Astrocyte (in vitro differentiated cells and primary cell): ENCODE measurements around the gene RUNX1. TPM values are rescaled to one million over a fixed set of nuclear protein-coding genes. Genes with fewer than 3 reads are reported as not detected.
A peak's percentile ranks its signal among the peaks of the same experiment; 100 is the strongest.

ENCODE experiments used
- DNase-seq: peaks from one replicate; pipeline ENCODE4 v3.0.0-alpha.2; 2010; ENCODE audit warnings: low read depth
- FAIRE-seq: peaks from 2 replicates; lab custom pipeline; 2011; peaks lifted over from hg19 to GRCh38; lab: Jason Lieb, UNC
- H2AFZ ChIP-seq: 2 replicates; pipeline ENCODE4 v1.6.0; 2012; ENCODE audit warnings: low read depth, low read length, inconsistent platforms
- H3K27ac ChIP-seq: 2 replicates; pipeline ENCODE4 v1.5.1; 2011; ENCODE audit warnings: low read depth, low read length, inconsistent platforms
- H3K27me3 ChIP-seq: 2 replicates; pipeline ENCODE4 v1.6.0; 2011; ENCODE audit warnings: low read length, inconsistent platforms; ENCODE audit not compliant: insufficient read depth
- H3K36me3 ChIP-seq: 2 replicates; pipeline ENCODE4 v1.5.1; 2011; ENCODE audit warnings: low read length, inconsistent platforms; ENCODE audit not compliant: insufficient read depth
- H3K4me1 ChIP-seq: 2 replicates; pipeline ENCODE4 v1.5.1; 2011; ENCODE audit warnings: low read length, inconsistent platforms; ENCODE audit not compliant: insufficient read depth
- H3K4me2 ChIP-seq: 2 replicates; pipeline ENCODE4 v1.6.0; 2012; ENCODE audit warnings: low read length, inconsistent platforms
- H3K4me3 ChIP-seq: 2 replicates; pipeline ENCODE4 v1.5.1; 2011; ENCODE audit warnings: low read depth, mild to moderate bottlenecking, low read length, inconsistent platforms; ENCODE audit not compliant: insufficient read depth
- H3K79me2 ChIP-seq: 2 replicates; pipeline ENCODE4 v1.6.0; 2012; ENCODE audit warnings: mild to moderate bottlenecking, low read length, inconsistent platforms; ENCODE audit not compliant: insufficient read depth
- H3K9ac ChIP-seq: 2 replicates; pipeline ENCODE4 v1.6.0; 2012; ENCODE audit warnings: mild to moderate bottlenecking, low read length, inconsistent platforms
- H3K9me3 ChIP-seq: 2 replicates; pipeline ENCODE4 v1.5.1; 2012; ENCODE audit warnings: low read depth, mild to moderate bottlenecking, low read length, inconsistent platforms; ENCODE audit not compliant: insufficient read depth
- H4K20me1 ChIP-seq: 2 replicates; pipeline ENCODE4 v1.6.0; 2012; ENCODE audit warnings: low read length, inconsistent platforms; ENCODE audit not compliant: insufficient read depth
- H3K27ac Mint-ChIP-seq: one replicate; pipeline ENCODE4 v1.8.0; 2021; ENCODE audit warnings: mild to moderate bottlenecking, mixed read lengths; ENCODE audit not compliant: unreplicated experiment
- H3K27me3 Mint-ChIP-seq: one replicate; pipeline ENCODE4 v1.8.0; 2021; ENCODE audit warnings: low read depth, mixed read lengths; ENCODE audit not compliant: unreplicated experiment
- H3K36me3 Mint-ChIP-seq: one replicate; pipeline ENCODE4 v1.8.0; 2021; ENCODE audit warnings: low read depth, mixed read lengths; ENCODE audit not compliant: unreplicated experiment
- H3K4me1 Mint-ChIP-seq: one replicate; pipeline ENCODE4 v1.8.0; 2021; ENCODE audit warnings: low read depth, mixed read lengths; ENCODE audit not compliant: unreplicated experiment
- H3K4me3 Mint-ChIP-seq: one replicate; pipeline ENCODE4 v1.8.0; 2021; ENCODE audit warnings: mild to moderate bottlenecking, moderate library complexity, mixed read lengths; ENCODE audit not compliant: unreplicated experiment
- H3K9me3 Mint-ChIP-seq: one replicate; pipeline ENCODE4 v1.8.0; 2021; ENCODE audit warnings: mild to moderate bottlenecking, mixed read lengths; ENCODE audit not compliant: unreplicated experiment
- CTCF ChIP-seq: IDR thresholded peaks from 2 replicates; pipeline ENCODE4 v1.5.1; 2011; ENCODE audit warnings: low read depth, mild to moderate bottlenecking, inconsistent platforms, low read length, moderate library complexity; ENCODE audit not compliant: insufficient read depth
- EZH2 ChIP-seq: IDR thresholded peaks from 2 replicates; pipeline ENCODE4 v1.6.1; 2012; ENCODE audit warnings: mild to moderate bottlenecking, low read length, inconsistent platforms; ENCODE audit not compliant: insufficient read depth
- total RNA-seq: library from RNA; stranded (reverse); gene quantifications from 2 replicates; pipeline ENCODE4 v1.2.1, GENCODE V29; 2021

RUNX1 gene
- total RNA-seq, 1 donor from 2014 or later = 84.6 TPM

- H3K27ac ChIP-seq = no peak overlapping the region
- H3K9me3 Mint-ChIP-seq = no peaks in the 10 kb centered on the region
- H3K79me2 ChIP-seq = peaks cover 5% of the 10 kb centered on the region
- FAIRE-seq = no peak
- no peak for DNase-seq
- H3K27me3 ChIP-seq = no peaks in the 10 kb centered on the region
- no peaks in the 10 kb centered on the region for H3K9me3 ChIP-seq
- H3K4me1 ChIP-seq = peaks cover 13% of the 10 kb centered on the region
- peaks cover 46% of the 10 kb centered on the region for H4K20me1 ChIP-seq
- H3K4me1 Mint-ChIP-seq = peaks cover 19% of the 10 kb centered on the region
- peaks cover 35% of the 10 kb centered on the region for H3K36me3 ChIP-seq
- no peak overlapping the region for H3K4me3 Mint-ChIP-seq
- no peak overlapping the region for H2AFZ ChIP-seq
- H3K27me3 Mint-ChIP-seq = no peaks in the 10 kb centered on the region
- H3K4me2 ChIP-seq = no peak overlapping the region
- TF ChIP-seq EZH2 (no peak), CTCF (no peak)
- H3K9ac ChIP-seq = no peak overlapping the region
- no peak overlapping the region for H3K4me3 ChIP-seq
- H3K27ac Mint-ChIP-seq = no peak overlapping the region
- peaks cover 13% of the 10 kb centered on the region for H3K36me3 Mint-ChIP-seq
Measured at GRCh38 chr21:34791776-34792503, 257.2 kb downstream of the RUNX1 start.

GRCh38 chr21:34790834-34791233 is 258.3 kb downstream of the RUNX1 start:
- H3K4me3 ChIP-seq = no peak overlapping the region
- no peak overlapping the region for H2AFZ ChIP-seq
- DNase-seq = no peak
- H3K9me3 Mint-ChIP-seq = no peaks in the 10 kb centered on the region
- H3K27me3 ChIP-seq = no peaks in the 10 kb centered on the region
- H3K79me2 ChIP-seq = peaks cover 5% of the 10 kb centered on the region
- no peaks in the 10 kb centered on the region for H3K9me3 ChIP-seq
- H3K36me3 ChIP-seq = peaks cover 25% of the 10 kb centered on the region
- H3K4me3 Mint-ChIP-seq = no peak overlapping the region
- H3K36me3 Mint-ChIP-seq = peaks cover 7% of the 10 kb centered on the region
- no peak overlapping the region for H3K27ac ChIP-seq
- no peak for FAIRE-seq
- no peak for TF ChIP-seq EZH2
- TF ChIP-seq CTCF = no peak
- peaks cover 16% of the 10 kb centered on the region for H3K4me1 Mint-ChIP-seq
- H3K27ac Mint-ChIP-seq = no peak overlapping the region
- no peak overlapping the region for H3K4me2 ChIP-seq
- peaks cover 44% of the 10 kb centered on the region for H4K20me1 ChIP-seq
- peaks cover 6% of the 10 kb centered on the region for H3K4me1 ChIP-seq
- no peaks in the 10 kb centered on the region for H3K27me3 Mint-ChIP-seq
- no peak overlapping the region for H3K9ac ChIP-seq

- Histone ChIP-seq H4K20me1 (peaks cover 40% of the 10 kb centered on the region), H3K27me3 (no peaks in the 10 kb centered on the region), H3K36me3 (peaks cover 22% of the 10 kb centered on the region), H3K79me2 (peaks cover 5% of the 10 kb centered on the region), H3K27ac (no peak overlapping the region), H2AFZ (no peak overlapping the region), H3K4me2 (no peak overlapping the region), H3K4me1 (peaks cover 1% of the 10 kb centered on the region), H3K9me3 (no peaks in the 10 kb centered on the region), H3K4me3 (no peak overlapping the region), H3K9ac (no peak overlapping the region)
- no peak overlapping the region for H3K27ac Mint-ChIP-seq
- H3K4me3 Mint-ChIP-seq = no peak overlapping the region
- peaks cover 6% of the 10 kb centered on the region for H3K36me3 Mint-ChIP-seq
- no peaks in the 10 kb centered on the region for H3K27me3 Mint-ChIP-seq
- no peak for DNase-seq
- TF ChIP-seq CTCF (no peak), EZH2 (no peak)
- FAIRE-seq = peak; percentile 45
- peaks cover 11% of the 10 kb centered on the region for H3K4me1 Mint-ChIP-seq
- H3K9me3 Mint-ChIP-seq = no peaks in the 10 kb centered on the region
Measured at GRCh38 chr21:34790341-34790740, 258.8 kb downstream of the RUNX1 start.
